PFSK-1 (cell line): ENCODE results near the gene OR13A1.

Source experiments
- FOXP2 ChIP-seq: optimal IDR thresholded peaks from 2 replicates; pipeline ENCODE3; 2011; ENCODE audit warnings: borderline replicate concordance, control low read depth, inconsistent platforms; ENCODE audit not compliant: insufficient read depth; ENCODE audit errors: extremely low read length, extremely low read depth
- POLR2AphosphoS5 ChIP-seq: IDR thresholded peaks from 2 replicates; pipeline ENCODE4 v1.6.1; 2012; ENCODE audit warnings: low read depth, mild to moderate bottlenecking, control low read depth, low read length, moderate library complexity
- REST ChIP-seq, 2 experiments: IDR thresholded peaks; 2 replicates each; pipeline versions ENCODE4 v1.6.1 to v1.8.0; 2011 to 2012; ENCODE audit warnings: low read depth in 2 of 2, low read length in 2 of 2, control low read depth in 1 of 2, inconsistent platforms in 1 of 2, mild to moderate bottlenecking in 1 of 2, moderate library complexity in 1 of 2; ENCODE audit not compliant: insufficient read depth in 1 of 2
- SIN3A ChIP-seq: IDR thresholded peaks from 2 replicates; pipeline ENCODE4 v1.6.1; 2012; ENCODE audit warnings: mild to moderate bottlenecking, low read length, moderate library complexity, borderline replicate concordance; ENCODE audit not compliant: insufficient read depth
- TAF1 ChIP-seq: IDR thresholded peaks from 2 replicates; pipeline ENCODE4 v1.6.1; 2012; ENCODE audit warnings: low read length, control low read depth, borderline replicate concordance; ENCODE audit not compliant: insufficient read depth

Gene OR13A1

GRCh38 chr10:45261243-45261775, 54.1 kb downstream of the OR13A1 start:
- TF ChIP-seq POLR2AphosphoS5, result no peak
- no peak for TF ChIP-seq TAF1
- no peak for TF ChIP-seq REST (IDR thresholded peaks at IDR 0.05; ENCODE audit: insufficient read depth in 1 of 2, low read depth in 2 of 2, low read length in 2 of 2)
- TF ChIP-seq FOXP2, result no peak

GRCh38 chr10:45257600-45257999, 57.8 kb downstream of the OR13A1 start:
- no peak for TF ChIP-seq POLR2AphosphoS5
- no peak for TF ChIP-seq REST (IDR thresholded peaks at IDR 0.05; ENCODE audit: insufficient read depth in 1 of 2, low read depth in 2 of 2, low read length in 2 of 2)
- no peak for TF ChIP-seq SIN3A
- no peak for TF ChIP-seq FOXP2
- TF ChIP-seq TAF1, result no peak

GRCh38 chr10:45256246-45256645, 59.2 kb downstream of the OR13A1 start:
- TF ChIP-seq REST (IDR thresholded peaks at IDR 0.05; ENCODE audit: insufficient read depth in 1 of 2, low read depth in 2 of 2, low read length in 2 of 2), result no peak
- no peak for TF ChIP-seq SIN3A
- TF ChIP-seq POLR2AphosphoS5, result no peak
- TF ChIP-seq TAF1, result no peak
- no peak for TF ChIP-seq FOXP2

- no peak for TF ChIP-seq FOXP2
- no peak for TF ChIP-seq SIN3A
- no peak for TF ChIP-seq REST (IDR thresholded peaks at IDR 0.05; ENCODE audit: insufficient read depth in 1 of 2, low read depth in 2 of 2, low read length in 2 of 2)
- TF ChIP-seq POLR2AphosphoS5, result no peak
- TF ChIP-seq TAF1, result no peak
These were observed 59.7 kb downstream of the OR13A1 start for GRCh38 chr10:45255706-45256105.

GRCh38 chr10:45254892-45255291, 60.5 kb downstream of the OR13A1 start:
- no peak for TF ChIP-seq POLR2AphosphoS5
- TF ChIP-seq SIN3A, result no peak
- TF ChIP-seq REST (IDR thresholded peaks at IDR 0.05; ENCODE audit: insufficient read depth in 1 of 2, low read depth in 2 of 2, low read length in 2 of 2), result no peak
- TF ChIP-seq TAF1, result no peak
- TF ChIP-seq FOXP2, result no peak
